A549 treated with dexamethasone at 1 μM for 4 hours (cell line): ENCODE measurements around the gene ZNF101. TPM values are rescaled to one million over a fixed set of nuclear protein-coding genes. Genes with fewer than 3 reads are reported as not detected.

Source experiments
- total RNA-seq: library from RNA; stranded (reverse); fragments of 200-300 nt; extraction: Qiagen RNA extraction; gene quantifications from 5 replicates; pipeline ENCODE4 v1.2.3, GENCODE V29; 2022

ZNF101 gene
- 4.6 to 5.6 TPM (median 5.1 TPM) in 5 replicates for total RNA-seq

GRCh38 chr19:19668230-19669012 is at the start of gene ZNF101:
Gene ZNF101 (plus strand): TSS chr19:19668839. CDS start chr19:19668964, 125 bp downstream.

GRCh38 chr19:19627621-19628500 is 40.8 kb upstream of the ZNF101 start, which contains the start of gene LPAR2:
Gene LPAR2 (minus strand): TSS chr19:19628220. CDS start chr19:19627275, 945 bp downstream.

DNA sequence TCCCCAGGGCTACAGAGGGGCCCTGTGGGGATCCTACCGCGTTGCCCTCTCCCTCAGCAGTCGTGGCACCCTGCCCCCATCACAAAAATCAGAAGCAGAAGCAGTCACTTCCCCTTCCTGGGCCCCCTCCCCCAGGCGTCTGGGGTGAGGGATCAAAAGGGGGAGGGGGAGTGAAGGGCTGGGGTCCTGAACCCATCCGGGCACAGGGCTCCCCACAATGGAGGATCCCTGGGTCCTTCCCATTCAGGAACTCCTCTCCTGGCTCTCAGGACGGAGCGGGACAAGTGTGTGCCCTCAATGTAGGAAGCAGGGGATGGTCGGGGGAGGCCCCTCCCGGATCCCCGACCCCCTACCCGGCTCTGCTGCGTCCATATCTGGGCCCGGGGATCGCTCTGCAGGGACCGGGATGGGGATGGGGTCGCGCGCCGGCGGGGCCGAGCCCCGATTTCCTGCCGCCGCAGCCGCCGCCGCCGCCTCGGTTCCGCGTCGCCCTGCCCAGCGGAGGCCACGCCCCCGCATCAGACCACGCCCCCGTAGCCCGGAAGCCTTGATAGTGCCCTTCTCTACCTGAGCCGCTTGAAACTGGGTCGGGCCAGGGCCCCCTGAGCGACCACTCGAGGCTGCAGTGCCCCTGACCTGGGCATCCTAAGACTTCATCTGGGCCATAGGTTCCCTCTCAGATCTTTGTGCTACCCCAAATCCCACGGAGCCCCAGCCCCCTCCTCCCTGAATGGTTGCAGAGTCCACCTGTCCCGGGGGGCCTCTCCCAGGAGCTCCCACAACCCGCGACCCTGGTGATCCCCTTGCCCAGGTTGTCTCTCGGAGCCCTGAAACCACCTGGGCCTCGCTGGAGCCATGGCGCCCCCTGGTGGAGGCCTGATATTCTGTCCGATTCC is 25.2 kb upstream of the ZNF101 start, which contains the start of gene GMIP:
Gene GMIP (minus strand): TSS at position 500 of the 896 bp plus-strand sequence. CDS start 128 bp downstream, at position 372.

DNA sequence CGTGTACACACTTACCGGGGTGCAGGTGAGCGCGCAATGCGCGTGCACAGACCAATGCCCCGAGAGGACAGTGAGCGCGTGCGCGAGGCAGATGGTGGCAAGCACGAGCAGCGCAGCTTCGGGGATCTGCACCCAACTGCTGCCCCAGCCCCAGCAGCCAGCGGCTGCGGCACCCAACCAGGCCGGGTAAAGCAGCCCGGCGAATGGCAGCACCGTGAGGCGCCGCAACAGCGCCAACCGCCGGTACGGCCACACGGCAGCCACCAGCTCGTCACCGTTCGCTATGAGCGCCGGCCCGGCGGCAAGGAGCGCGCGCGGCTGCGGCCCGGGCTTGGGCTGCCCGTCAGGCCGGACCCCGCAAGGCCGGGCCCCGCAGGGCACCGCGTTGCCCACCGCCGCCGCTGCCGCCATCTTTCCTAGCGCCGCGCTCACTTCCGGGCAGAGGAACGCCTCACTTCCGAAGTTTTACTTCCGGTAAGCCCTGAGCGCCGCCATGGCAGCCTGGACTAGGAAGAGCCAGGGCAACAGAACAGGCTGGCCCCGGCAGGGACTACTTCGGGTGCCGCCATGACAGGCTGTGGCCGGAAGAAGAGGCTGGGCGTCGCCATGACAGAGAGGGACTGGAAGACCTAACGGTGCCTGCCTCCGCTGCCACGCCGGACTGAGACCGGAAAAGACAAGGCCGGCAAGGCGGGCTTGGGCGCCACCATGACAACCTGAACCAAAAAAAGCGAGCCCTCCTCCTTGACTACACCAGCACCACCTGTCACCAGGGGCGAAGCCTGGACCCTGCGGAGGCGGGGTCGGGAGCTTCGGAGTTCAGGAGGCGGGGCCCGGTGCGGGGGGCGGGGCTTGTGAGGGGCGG is 5.2 kb upstream of the ZNF101 start, which contains the start of gene ATP13A1:
Gene ATP13A1 (minus strand): TSS at position 421 of the 865 bp plus-strand sequence. CDS start 10 bp downstream, at position 411.

DNA sequence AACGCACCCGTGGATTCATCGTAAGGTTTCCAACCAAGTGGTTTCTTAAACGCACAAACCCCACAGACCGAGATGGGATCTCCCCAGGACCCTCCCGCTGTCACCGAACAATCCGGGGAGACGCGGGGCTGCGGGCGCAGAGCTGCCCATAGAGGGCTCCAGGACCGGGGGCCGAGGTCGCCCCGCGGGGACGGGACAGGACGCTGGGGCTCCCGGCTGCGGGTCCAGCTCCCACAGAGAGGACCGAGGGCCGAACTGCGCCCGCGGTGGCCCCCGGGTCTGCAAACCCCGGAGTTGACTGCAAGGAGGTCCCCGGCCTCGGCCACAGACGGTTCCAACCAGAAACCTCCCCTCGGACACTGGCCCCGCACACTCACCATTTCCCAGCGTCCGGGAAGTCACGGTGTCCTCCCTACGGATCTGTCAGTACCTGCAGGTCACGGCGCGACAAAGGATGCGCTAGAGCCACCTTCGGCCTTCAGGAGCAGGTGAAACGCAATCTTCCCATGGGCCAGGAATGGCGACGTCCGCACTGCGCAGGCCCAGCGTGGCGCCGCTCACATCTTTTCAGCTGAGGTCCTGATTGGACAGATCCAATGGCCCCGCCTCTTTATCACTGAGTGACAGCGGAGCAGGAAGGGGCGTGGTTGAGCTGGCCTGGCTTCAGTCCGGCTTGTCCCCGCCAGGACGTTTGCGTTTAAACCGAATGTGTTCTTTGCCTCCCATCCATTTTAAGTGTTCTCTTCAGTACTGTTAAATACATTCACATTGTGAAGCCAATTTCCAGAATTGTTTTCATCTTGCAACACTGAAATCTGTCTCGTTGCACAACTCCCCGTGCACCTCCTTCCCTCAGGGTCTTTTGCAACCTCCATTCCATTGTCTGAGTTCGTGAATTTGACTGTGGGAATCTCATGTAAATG is 64.2 kb downstream of the ZNF101 start, which contains the start of gene ZNF14:
Gene ZNF14 (minus strand): TSS at position 534 of the 923 bp plus-strand sequence. CDS start 154 bp downstream, at position 380.

Other genes starting within 250 kb of the ZNF101 start
- 1.0 to 2.1 TPM (median 1.6 TPM) in 5 replicates for gene TSSK6, start 153.3 kb upstream of the ZNF101 start, total RNA-seq
- 131 to 208 TPM (median 148 TPM) in 5 replicates for gene NDUFA13, start 152.6 kb upstream of the ZNF101 start, total RNA-seq
- gene YJEFN3, start 139.9 kb upstream of the ZNF101 start, total RNA-seq = 0.94 to 4.2 TPM (median 3.4 TPM) in 5 replicates
- gene CILP2, start 130.6 kb upstream of the ZNF101 start, total RNA-seq = 0.11 to 0.31 TPM (median 0.18 TPM) in 5 replicates
- gene PBX4, start 50.2 kb upstream of the ZNF101 start, total RNA-seq = 1.3 to 2.6 TPM (median 2.1 TPM) in 5 replicates
- gene LPAR2, start 40.6 kb upstream of the ZNF101 start, total RNA-seq = 3.4 to 5.9 TPM (median 5.7 TPM) in 5 replicates
- gene GMIP, start 25.2 kb upstream of the ZNF101 start, total RNA-seq = 4.6 to 6.2 TPM (median 5.2 TPM) in 5 replicates
- 19.2 to 37.1 TPM (median 36.1 TPM) in 5 replicates for gene ATP13A1, start 5.2 kb upstream of the ZNF101 start, total RNA-seq
- gene ZNF14, start 64.3 kb downstream of the ZNF101 start, total RNA-seq = 2.0 to 2.5 TPM (median 2.1 TPM) in 5 replicates
- gene ZNF506, start 152.9 kb downstream of the ZNF101 start, total RNA-seq = 0.12 to 0.27 TPM (median 0.21 TPM) in 5 replicates
- gene ZNF253, start 197.0 kb downstream of the ZNF101 start, total RNA-seq = not detected in 5 replicates
- not detected in 5 replicates for gene ZNF93, start 232.1 kb downstream of the ZNF101 start, total RNA-seq